Upper lobe of left lung (tissue), 6 donors: ENCODE results near the gene SUPT5H. TPM values are rescaled to one million over a fixed set of nuclear protein-coding genes. Genes with fewer than 3 reads are reported as not detected.

Source experiments
- ATAC-seq, 2 donors: fragments of 200-7000 bp; cut with Tn5 transposase; one replicate each; pipeline ENCODE4 v1.9.1; 2022; ENCODE audit warnings: mild to moderate bottlenecking in 2 of 2, moderate library complexity in 2 of 2; ENCODE audit not compliant: low FRiP score in 2 of 2
- DNase-seq, 2 donors: peaks; one replicate each; pipeline ENCODE4 v3.0.0-alpha.2; 2019 to 2020
- H3K27ac ChIP-seq, 4 donors: fragments of 200-600 bp; sonication (generic); one replicate each; pipeline ENCODE4 v1.5.1; 2016 to 2019
- H3K27me3 ChIP-seq, 4 donors: fragments of 200-600 bp; sonication (generic); one replicate each; pipeline ENCODE4 v1.5.1; 2017 to 2019
- H3K36me3 ChIP-seq, 4 donors: fragments of 200-600 bp; sonication (generic); one replicate each; pipeline ENCODE4 v1.5.1; 2016 to 2019
- H3K4me1 ChIP-seq, 4 donors: fragments of 200-600 bp; sonication (generic); one replicate each; pipeline ENCODE4 v1.5.1; 2018 to 2019
- H3K4me3 ChIP-seq, 4 donors: fragments of 200-600 bp; sonication (generic); one replicate each; pipeline ENCODE4 v1.5.1; 2017 to 2019; ENCODE audit warnings: mild to moderate bottlenecking in 2 of 4, moderate library complexity in 1 of 4
- H3K9me3 ChIP-seq, 4 donors: fragments of 200-600 bp; sonication (generic); one replicate each; pipeline ENCODE4 v1.5.1; 2018 to 2019
- EP300 ChIP-seq, 4 donors: sonication (generic); formaldehyde crosslinking; IDR thresholded peaks; one replicate each; pipeline ENCODE4 v1.5.1; 2017; ENCODE audit warnings: antibody characterized with exemption in 4 of 4, control low read depth in 2 of 4
- POLR2A ChIP-seq, 4 donors: fragments of 450-650 bp; IDR thresholded peaks; one replicate each; pipeline ENCODE4 v1.5.1; 2016 to 2017; ENCODE audit warnings: antibody characterized with exemption in 4 of 4, mild to moderate bottlenecking in 2 of 4
- POLR2AphosphoS5 ChIP-seq, 2 donors: sonication (generic); formaldehyde crosslinking; IDR thresholded peaks; one replicate each; pipeline ENCODE4 v1.5.1; 2017; ENCODE audit warnings: antibody characterized with exemption in 2 of 2
- WGBS, 2 donors: methylation state at CpG; one replicate each; pipeline ENCODE4 v1.1.5; 2017 to 2018; 5-methylcytosine and 5-hydroxymethylcytosine counted together
- total RNA-seq, 6 donors: library from RNA; depleted of rRNA in 4 of 6; stranded (reverse); fragments of >200 nt in 4 of 6; gene quantifications; one replicate each; pipeline versions ENCODE4 v1.1.0 to v1.2.1, GENCODE V29; 2016 to 2021
- TF ChIP-seq, protein P1 (sequence below), 6 experiments: fragments of 450-650 bp in 4 of 6; fragments of 200-600 bp in 2 of 6; sonication (generic) in 2 of 6; IDR thresholded peaks; one replicate each; pipeline ENCODE4 v1.5.1; 2016 to 2019; ENCODE audit warnings: antibody characterized with exemption in 6 of 6
- donor health status: DM: no; HTN: no; CAD: no; lungs with moderate emphysema.
- donor health status: DM: no; HTN: yes; CAD: no; lungs with severe emphysema.

The SUPT5H gene
- total RNA-seq, 6 donors from 2014 or later = 94.9 to 183 (median 111) TPM

GRCh38 chr19:39400061-39400460 lies 45.3 kb upstream of the SUPT5H start:
- peaks cover 51 to 74% (median 59%) of the 10 kb centered on the region in 4 donors for H3K4me1 ChIP-seq

DNA sequence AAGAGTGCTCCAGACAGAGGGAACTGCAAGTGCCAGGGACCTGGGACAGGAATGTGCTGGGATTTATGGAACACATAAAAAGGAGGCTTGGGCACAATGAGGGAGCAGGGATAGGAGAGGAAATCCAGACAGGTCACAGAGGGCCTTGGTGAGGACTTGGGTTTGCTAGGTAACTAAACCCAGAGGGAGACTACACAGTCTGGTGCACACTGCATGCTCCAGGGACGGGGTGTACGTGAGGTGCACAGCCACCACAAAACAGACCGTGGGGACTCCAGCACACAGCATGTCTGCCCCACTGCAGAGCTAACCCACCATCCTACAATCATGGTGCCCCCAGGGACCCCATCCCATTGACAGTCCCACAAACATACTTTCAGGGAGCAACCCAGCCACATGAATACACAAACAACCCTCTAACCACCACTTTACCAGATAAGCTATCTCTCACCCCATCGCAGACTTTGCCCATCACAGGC lies 44.3 kb upstream of the SUPT5H start:
- Histone ChIP-seq H3K4me3 (no peak overlapping the region), H3K27me3 (no peaks in the 10 kb centered on the region), H3K4me1 (peaks cover 60 to 85% (median 70%) of the 10 kb centered on the region in 4 donors), H3K36me3 (peaks cover 0 to 14% (median 3%) of the 10 kb centered on the region in 4 donors), H3K27ac (peak overlapping the region; percentile 99 to 100 (median 100)), H3K9me3 (no peaks in the 10 kb centered on the region)
- DNase-seq (no peak), ATAC-seq (no peak)
- WGBS, 2 donors = 71% methylated on average over 4 of the region's 4 CpGs
- TF ChIP-seq, protein P1, sequence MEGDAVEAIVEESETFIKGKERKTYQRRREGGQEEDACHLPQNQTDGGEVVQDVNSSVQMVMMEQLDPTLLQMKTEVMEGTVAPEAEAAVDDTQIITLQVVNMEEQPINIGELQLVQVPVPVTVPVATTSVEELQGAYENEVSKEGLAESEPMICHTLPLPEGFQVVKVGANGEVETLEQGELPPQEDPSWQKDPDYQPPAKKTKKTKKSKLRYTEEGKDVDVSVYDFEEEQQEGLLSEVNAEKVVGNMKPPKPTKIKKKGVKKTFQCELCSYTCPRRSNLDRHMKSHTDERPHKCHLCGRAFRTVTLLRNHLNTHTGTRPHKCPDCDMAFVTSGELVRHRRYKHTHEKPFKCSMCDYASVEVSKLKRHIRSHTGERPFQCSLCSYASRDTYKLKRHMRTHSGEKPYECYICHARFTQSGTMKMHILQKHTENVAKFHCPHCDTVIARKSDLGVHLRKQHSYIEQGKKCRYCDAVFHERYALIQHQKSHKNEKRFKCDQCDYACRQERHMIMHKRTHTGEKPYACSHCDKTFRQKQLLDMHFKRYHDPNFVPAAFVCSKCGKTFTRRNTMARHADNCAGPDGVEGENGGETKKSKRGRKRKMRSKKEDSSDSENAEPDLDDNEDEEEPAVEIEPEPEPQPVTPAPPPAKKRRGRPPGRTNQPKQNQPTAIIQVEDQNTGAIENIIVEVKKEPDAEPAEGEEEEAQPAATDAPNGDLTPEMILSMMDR (IDR thresholded peaks at IDR 0.05) = no peak
- TF ChIP-seq EP300 (IDR thresholded peaks at IDR 0.05) (no peak), POLR2A (IDR thresholded peaks at IDR 0.05) (no peak), POLR2AphosphoS5 (IDR thresholded peaks at IDR 0.05) (no peak)

More at GRCh38 chr19:39400061-39400460, 45.3 kb upstream of the SUPT5H start:
- no peak for ATAC-seq
- Histone ChIP-seq H3K27ac (peak overlapping the region; percentile 94 to 100 (median 96)), H3K4me3 (no peak overlapping the region), H3K9me3 (no peaks in the 10 kb centered on the region), H3K36me3 (peaks cover 0 to 24% (median 5%) of the 10 kb centered on the region in 4 donors), H3K27me3 (no peaks in the 10 kb centered on the region)
- TF ChIP-seq POLR2AphosphoS5 (IDR thresholded peaks at IDR 0.05) (no peak), EP300 (IDR thresholded peaks at IDR 0.05) (no peak), POLR2A (IDR thresholded peaks at IDR 0.05) (no peak)
- TF ChIP-seq, protein P1 (IDR thresholded peaks at IDR 0.05) = no peak
- 78 to 84% methylated on average over 4 of the region's 4 CpGs for WGBS, 2 donors
- DNase-seq = no peak

- H3K4me3 ChIP-seq = peak overlapping the region in 2 of 4 donors; percentile 47 to 53
- no peak for ATAC-seq
- no peaks in the 10 kb centered on the region for H3K27me3 ChIP-seq
- H3K4me1 ChIP-seq = peaks cover 60 to 86% (median 71%) of the 10 kb centered on the region in 4 donors
- TF ChIP-seq EP300 (IDR thresholded peaks at IDR 0.05) (peak in 3 of 4 donors; percentile 18 to 74 (median 62)), POLR2A (IDR thresholded peaks at IDR 0.05) (peak in 2 of 4 donors; percentile 31 to 87), POLR2AphosphoS5 (IDR thresholded peaks at IDR 0.05) (peak; percentile 70 to 82)
- TF ChIP-seq, protein P1 (IDR thresholded peaks at IDR 0.05) = peak in 1 of 6 experiments; percentile 3
- no peaks in the 10 kb centered on the region for H3K9me3 ChIP-seq
- H3K27ac ChIP-seq = peak overlapping the region; percentile 99 to 100 (median 100)
- H3K36me3 ChIP-seq = peaks cover 0 to 9% (median 2%) of the 10 kb centered on the region in 4 donors
- WGBS, 2 donors = 56 to 61% methylated on average over 12 to 24 of the region's 25 CpGs
- DNase-seq = peak in 1 of 2 donors; percentile 85
Measured at GRCh38 chr19:39401549-39402345, 43.6 kb upstream of the SUPT5H start.

DNA sequence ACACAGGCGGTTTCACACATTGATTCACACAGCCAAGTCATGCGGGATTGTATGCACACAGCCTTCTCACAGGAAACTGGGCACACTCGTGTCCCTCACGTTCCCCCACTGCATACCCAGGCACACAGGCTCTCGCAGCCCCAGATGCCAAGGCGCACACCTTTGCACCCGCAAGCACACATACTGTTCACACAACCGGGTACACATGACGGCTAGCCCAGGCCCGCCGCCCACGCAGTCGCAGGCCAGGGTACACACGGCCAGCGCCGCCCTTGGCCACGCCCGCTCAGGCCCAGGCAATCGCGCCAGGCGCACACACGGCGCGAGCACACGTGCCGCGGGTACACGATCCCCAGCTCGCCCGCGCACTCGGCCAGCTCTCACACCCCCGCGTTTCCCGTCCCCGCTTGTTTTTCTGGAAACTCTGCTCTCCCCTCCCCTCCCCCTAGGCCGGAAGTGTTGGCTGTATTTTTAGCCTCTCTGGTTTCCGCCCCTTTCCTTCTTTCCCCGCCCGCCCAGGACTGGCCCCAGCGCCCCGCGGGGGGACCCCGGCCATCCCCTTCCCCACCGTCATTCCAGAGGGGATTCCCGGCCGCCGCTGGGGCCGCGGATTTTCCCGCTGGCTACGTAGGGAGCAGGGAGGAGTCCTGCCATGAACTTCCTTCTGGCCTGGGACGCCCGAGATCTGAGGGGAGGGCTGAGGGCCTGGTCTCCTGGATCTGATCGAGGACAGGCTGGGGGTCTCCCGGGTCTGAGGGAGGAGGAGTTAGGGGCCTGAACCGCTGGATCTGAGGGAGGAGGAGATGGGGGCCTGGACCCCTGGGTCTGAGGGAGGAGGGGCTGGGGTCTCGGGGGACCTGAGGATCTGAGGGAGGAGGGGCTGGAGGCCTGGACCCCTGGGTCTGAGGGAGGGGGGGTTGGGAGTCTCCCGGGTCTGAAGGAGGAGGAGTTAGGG lies 42.8 kb upstream of the SUPT5H start:
- Histone ChIP-seq H3K4me1 (peaks cover 54 to 81% (median 65%) of the 10 kb centered on the region in 4 donors), H3K27ac (peak overlapping the region; percentile 99 to 100 (median 100)), H3K4me3 (peak overlapping the region; percentile 30 to 53 (median 49)), H3K36me3 (peaks cover 0 to 9% (median 3%) of the 10 kb centered on the region in 4 donors), H3K27me3 (no peaks in the 10 kb centered on the region), H3K9me3 (no peaks in the 10 kb centered on the region)
- peak; percentile 95 to 98 for DNase-seq
- TF ChIP-seq POLR2A (IDR thresholded peaks at IDR 0.05) (peak in 3 of 4 donors; percentile 24 to 74 (median 49)), EP300 (IDR thresholded peaks at IDR 0.05) (peak; percentile 29 to 97 (median 92)), POLR2AphosphoS5 (IDR thresholded peaks at IDR 0.05) (peak; percentile 94 to 99)
- TF ChIP-seq, protein P1 (IDR thresholded peaks at IDR 0.05) = peak in 2 of 6 experiments; percentile 12
- WGBS, 2 donors = 1 to 3% methylated on average over 28 to 54 of the region's 59 CpGs
- ATAC-seq = peak; percentile 47 to 67
